GM12878 (cell line): ENCODE results near the gene MYH6. TPM values are rescaled to one million over a fixed set of nuclear protein-coding genes. Genes with fewer than 3 reads are reported as not detected.

Experiments used
- ATAC-seq: fragments of 200-7000 bp; cut with Tn5 transposase; 3 replicates; pipeline ENCODE4 v1.9.1; 2020; ENCODE audit warnings: mild to moderate bottlenecking, moderate library complexity
- BruUV-seq: library from RNA; stranded (reverse); fragments of 400-500 nt; replicated peaks from 2 replicates; lab custom pipeline; 2021; lab: Mats Ljungman, UMichigan
- CTCF ChIA-PET: fragments of 300-600 bp; sonication (Branson Sonifier 250); formaldehyde crosslinking; extraction: SDS; loops from one replicate; lab custom pipeline; 2021; ENCODE audit warnings: inconsistent platforms; lab: Yijun Ruan, JAX
- POLR2A ChIA-PET: fragments of 350-600 bp; formaldehyde crosslinking; extraction: SDS; loops from one replicate; lab custom pipeline; 2021; ENCODE audit warnings: inconsistent platforms; lab: Charles Lee
- RAD21 ChIA-PET: fragments of 300-600 bp; sonication (Branson Sonifier 250); formaldehyde crosslinking; loops from one replicate; lab custom pipeline; 2023; ENCODE audit warnings: antibody characterized with exemption; ENCODE audit not compliant: unreplicated experiment; lab: Charles Lee
- SMC1A ChIA-PET: fragments of 300-600 bp; sonication (Branson Sonifier 250); formaldehyde crosslinking; loops from one replicate; lab custom pipeline; 2023; ENCODE audit not compliant: unreplicated experiment, uncharacterized antibody; lab: Charles Lee
- DNase-seq: peaks from one replicate; pipeline ENCODE4 v3.0.0-alpha.2; 2011; ENCODE audit warnings: low read depth, low spot score
- FAIRE-seq: peaks from 3 replicates; lab custom pipeline; 2011; peaks lifted over from hg19 to GRCh38; lab: Jason Lieb, UNC
- H2AFZ ChIP-seq: 2 replicates; pipeline ENCODE4 v1.6.0; 2011; ENCODE audit warnings: low read depth, low read length, control low read depth; ENCODE audit not compliant: control insufficient read depth
- H3K27ac ChIP-seq: 2 replicates; pipeline ENCODE4 v1.5.1; 2011; ENCODE audit warnings: control low read depth; ENCODE audit not compliant: control insufficient read depth, insufficient read depth
- H3K27me3 ChIP-seq, 2 experiments: replicated peaks in 1 of 2; 2 replicates each; pipeline versions ENCODE4 v1.6.0 to v1.6.1; 2011; ENCODE audit warnings: low read length in 1 of 2; ENCODE audit not compliant: control insufficient read depth in 2 of 2, insufficient read depth in 2 of 2
- H3K36me3 ChIP-seq, 2 experiments: 2 replicates each; pipeline ENCODE4 v1.5.1; 2011; ENCODE audit warnings: low read length in 1 of 2; ENCODE audit not compliant: control insufficient read depth in 2 of 2, insufficient read depth in 2 of 2
- H3K4me1 ChIP-seq: 2 replicates; pipeline ENCODE4 v1.6.1; 2011; ENCODE audit warnings: mild to moderate bottlenecking, low read length, moderate library complexity, mixed read lengths; ENCODE audit not compliant: control insufficient read depth, insufficient read depth
- H3K4me2 ChIP-seq: 2 replicates; pipeline ENCODE4 v1.6.0; 2011; ENCODE audit warnings: control low read depth; ENCODE audit not compliant: control insufficient read depth, insufficient read depth
- H3K4me3 ChIP-seq: fragments of 200-600 bp; sonication (generic); 2 replicates; pipeline ENCODE4 v1.5.1; 2016
- H3K79me2 ChIP-seq: 2 replicates; pipeline ENCODE4 v1.6.0; 2011; ENCODE audit warnings: low read length; ENCODE audit not compliant: control insufficient read depth, insufficient read depth
- H3K9ac ChIP-seq: 2 replicates; pipeline ENCODE4 v1.8.0; 2011; ENCODE audit warnings: low read length, control low read depth, mixed read lengths; ENCODE audit not compliant: control insufficient read depth, insufficient read depth
- H3K9me3 ChIP-seq: replicated peaks from 3 replicates; pipeline ENCODE4 v1.5.1; 2011; ENCODE audit warnings: mild to moderate bottlenecking, low read length; ENCODE audit not compliant: control insufficient read depth, insufficient read depth
- H4K20me1 ChIP-seq: 2 replicates; pipeline ENCODE4 v1.6.0; 2011; ENCODE audit not compliant: control insufficient read depth, insufficient read depth
- BHLHE40 ChIP-seq, 2 experiments: fragments of 450-650 bp in 1 of 2; IDR thresholded peaks; 2 replicates each; pipeline ENCODE4 v1.6.1; 2011 to 2017; ENCODE audit warnings: low read depth in 2 of 2, borderline replicate concordance in 1 of 2, improper control_type of control experiment in 1 of 2, low read length in 1 of 2, mild to moderate bottlenecking in 1 of 2
- CHD4 ChIP-seq: fragments of 200-600 bp; sonication (generic); IDR thresholded peaks from 2 replicates; pipeline ENCODE4 v1.6.1; 2016; ENCODE audit warnings: mild to moderate bottlenecking
- CREM ChIP-seq: IDR thresholded peaks from 2 replicates; pipeline ENCODE4 v1.6.1; 2014; ENCODE audit warnings: antibody characterized with exemption, low read depth
- HSF1 ChIP-seq: fragments of 150-350 bp; IDR thresholded peaks from 2 replicates; pipeline ENCODE4 v1.6.1; 2014; ENCODE audit warnings: mild to moderate bottlenecking, low read depth, low read length
- JUNB ChIP-seq: IDR thresholded peaks from 2 replicates; pipeline ENCODE4 v1.6.1; 2016; ENCODE audit warnings: antibody characterized with exemption, mild to moderate bottlenecking
- MTA3 ChIP-seq: IDR thresholded peaks from 2 replicates; pipeline ENCODE4 v1.6.1; 2012; ENCODE audit warnings: low read length, inconsistent platforms, borderline replicate concordance
- NFXL1 ChIP-seq: fragments of 450-650 bp; IDR thresholded peaks from 2 replicates; pipeline ENCODE4 v1.6.1; 2017; ENCODE audit warnings: antibody characterized with exemption, mild to moderate bottlenecking, borderline replicate concordance
- NFYA ChIP-seq: IDR thresholded peaks from 2 replicates; pipeline ENCODE4 v1.6.1; 2011; ENCODE audit warnings: low read depth, mild to moderate bottlenecking, low read length, improper control_type of control experiment, borderline replicate concordance
- PAX5 ChIP-seq: IDR thresholded peaks from 2 replicates; pipeline ENCODE4 v1.6.1; 2011; ENCODE audit warnings: low read depth, low read length, borderline replicate concordance
- PAX8 ChIP-seq: fragments of 450-650 bp; IDR thresholded peaks from 2 replicates; pipeline ENCODE4 v1.6.1; 2017; ENCODE audit warnings: mild to moderate bottlenecking, moderate library complexity
- POLR2AphosphoS2 ChIP-seq: IDR thresholded peaks from 2 replicates; pipeline ENCODE4 v1.6.1; 2011; ENCODE audit warnings: low read depth, mild to moderate bottlenecking, low read length, improper control_type of control experiment, moderate library complexity
- YY1 ChIP-seq: IDR thresholded peaks from 2 replicates; pipeline ENCODE4 v1.6.1; 2011; ENCODE audit warnings: low read depth, mild to moderate bottlenecking, low read length
- ZBTB33 ChIP-seq: fragments of 450-650 bp; IDR thresholded peaks from 2 replicates; pipeline ENCODE4 v1.6.1; 2017; ENCODE audit warnings: mild to moderate bottlenecking
- ZNF24 ChIP-seq: fragments of 450-650 bp; IDR thresholded peaks from 2 replicates; pipeline ENCODE4 v1.6.1; 2017; ENCODE audit warnings: antibody characterized with exemption, mild to moderate bottlenecking
- ZNF274 ChIP-seq: IDR thresholded peaks from one replicate; pipeline ENCODE4 v1.8.0; 2011; ENCODE audit not compliant: insufficient read length, insufficient read depth
- WGBS: methylation state at CpG from one replicate; pipeline ENCODE4 v1.1.6; 2016; ENCODE audit warnings: low lambda C conversion rate; ENCODE audit not compliant: insufficient replicate concordance, insufficient coverage; ENCODE audit errors: missing lambda C conversion rate; 5-methylcytosine and 5-hydroxymethylcytosine counted together
- in situ Hi-C: fragments of 300-500 bp; cut with MboI; formaldehyde crosslinking; loops from 9 replicates; pipeline ENCODE4 v1.14.3; 2018; ENCODE audit warnings: mixed read lengths
- intact Hi-C: fragments of 100-400 bp; cut with micrococcal nuclease; formaldehyde crosslinking; loops from one replicate; pipeline ENCODE4 v1.14.2; 2022; ENCODE audit not compliant: unreplicated experiment
- polyA plus RNA-seq, 11 experiments: library from polyadenylated mRNA; depleted of rRNA in 4 of 11; unstranded in 6 of 11; stranded (reverse) in 5 of 11; fragments of >200 nt; fragmentation: Nextera tagmentation in 4 of 11; fragmentation: Illumina TruSeq in 1 of 11; extraction: Ambion mirVana in 4 of 11; extraction: Trizol in 1 of 11; gene quantifications; 1 replicate in 1 of 11; 2 replicates in 10 of 11; pipeline versions ENCODE4 v1.2.1 to v1.2.3, GENCODE V29; 2011 to 2016; ENCODE audit warnings: inconsistent platforms in 2 of 11, missing spikeins in 2 of 11, low read depth in 1 of 11
- total RNA-seq, 4 experiments: library from RNA; depleted of rRNA in 3 of 4; stranded (reverse); fragments of >200 nt in 3 of 4; fragmentation: Illumina TruSeq in 1 of 4; extraction: Trizol in 1 of 4; gene quantifications; 2 replicates each; pipeline versions ENCODE4 v1.2.1 to v1.2.3, GENCODE V29; 2013 to 2021

Gene MYH6
- total and polyA plus RNA-seq, 10 of the 15 experiments (the other 5 are each of a cell fraction or from before 2014, with no cell fraction given): 0.01 to 0.84 (median 0.05) TPM; not detected in 7

GRCh38 chr14:23356662-23357061 is 51.4 kb downstream of the MYH6 start:
- POLR2A ChIA-PET: no interaction called here

GRCh38 chr14:23355871-23356435 is 52.1 kb downstream of the MYH6 start:
- Histone ChIP-seq H3K36me3 (no peaks in the 10 kb centered on the region), H3K9me3 (no peaks in the 10 kb centered on the region), H3K27me3 (peaks cover 7 to 11% of the 10 kb centered on the region in 2 experiments), H3K79me2 (no peaks in the 10 kb centered on the region), H3K4me2 (no peak overlapping the region), H4K20me1 (no peaks in the 10 kb centered on the region), H2AFZ (no peak overlapping the region), H3K9ac (no peak overlapping the region), H3K27ac (no peak overlapping the region), H3K4me1 (no peaks in the 10 kb centered on the region), H3K4me3 (no peak overlapping the region)
- ATAC-seq (no peak), DNase-seq (no peak), FAIRE-seq (no peak)
- in situ Hi-C loops (no loop called here), intact Hi-C loops (no loop called here)
- ChIA-PET RAD21 (no interaction called here), SMC1A (no interaction called here), POLR2A (no interaction called here), CTCF (no interaction called here)
- 54% methylated on average over 6 of the region's 6 CpGs for WGBS
- BruUV-seq: no TSS peak
- TF ChIP-seq ZNF274: no peak
- no peak for TF ChIP-seq POLR2AphosphoS2
- no peak for TF ChIP-seq PAX8
- TF ChIP-seq JUNB: no peak
- no peak for TF ChIP-seq MTA3
- no peak for TF ChIP-seq YY1
- TF ChIP-seq ZNF24: no peak
- TF ChIP-seq CHD4: no peak
- no peak for TF ChIP-seq NFXL1
- no peak for TF ChIP-seq CREM
- TF ChIP-seq PAX5: no peak
- no peak for TF ChIP-seq NFYA
- TF ChIP-seq ZBTB33: no peak

More at GRCh38 chr14:23356662-23357061, 51.4 kb downstream of the MYH6 start:
- H3K27ac ChIP-seq: no peak overlapping the region
- H3K36me3 ChIP-seq: no peaks in the 10 kb centered on the region
- ATAC-seq (no peak), DNase-seq (no peak), FAIRE-seq (no peak)
- H3K9ac ChIP-seq: no peak overlapping the region
- 74% methylated on average over 4 of the region's 4 CpGs for WGBS
- no peaks in the 10 kb centered on the region for H4K20me1 ChIP-seq
- no peak overlapping the region for H3K4me3 ChIP-seq
- H3K4me2 ChIP-seq: no peak overlapping the region
- SMC1A ChIA-PET: no interaction called here
- no peaks in the 10 kb centered on the region for H3K9me3 ChIP-seq
- TF ChIP-seq HSF1 (no peak), BHLHE40 (IDR thresholded peaks at IDR 0.05; ENCODE audit: borderline replicate concordance in 1 of 2, low read depth in 2 of 2, low read length in 1 of 2) (no peak)
- RAD21 ChIA-PET: no interaction called here
- in situ Hi-C loops: no loop called here
- no peaks in the 10 kb centered on the region for H3K4me1 ChIP-seq
- intact Hi-C loops: no loop called here
- BruUV-seq: no TSS peak
- CTCF ChIA-PET: interaction anchor here (0.7 kb wide), 1 partner anchor 422 kb away, joined by 3 read pairs; no protein-coding TSS in a partner anchor
- no peaks in the 10 kb centered on the region for H3K79me2 ChIP-seq
- no peak overlapping the region for H2AFZ ChIP-seq
- H3K27me3 ChIP-seq: peaks cover 3 to 11% of the 10 kb centered on the region in 2 experiments; a peak in 3 of 4 replicates
